ENCODE results near the gene MARCHF10. TPM values are rescaled to one million over a fixed set of nuclear protein-coding genes. Genes with fewer than 3 reads are reported as not detected.

MARCHF10 gene
- polyA plus RNA-seq, 1 donor from 2014 or later: 0.27 TPM

- Histone ChIP-seq H3K4me2 (ENCODE audit: low read length) (no peak overlapping the region), H3K9ac (ENCODE audit: low read length) (no peak overlapping the region), H3K4me3 (ENCODE audit: low read length) (no peak overlapping the region)
Observed at GRCh38 chr17:62825182-62825581, 17.1 kb upstream of the MARCHF10 start.

GRCh38 chr17:62824290-62825131 lies 16.4 kb upstream of the MARCHF10 start:
- Histone ChIP-seq H3K9ac (ENCODE audit: low read length) (no peak overlapping the region), H3K4me3 (ENCODE audit: low read length) (no peak overlapping the region), H3K9me2 (ENCODE audit: insufficient read depth, low read length) (no peaks in the 10 kb centered on the region), H3F3A (ENCODE audit: insufficient read depth, low read length, poor library complexity, severe bottlenecking) (peaks cover 7% of the 10 kb centered on the region), H3K27ac (ENCODE audit: low read length) (no peak overlapping the region), H3K9me3 (ENCODE audit: low read length) (no peaks in the 10 kb centered on the region), H3K79me2 (replicated peaks; ENCODE audit: insufficient read depth, low read length) (no peaks in the 10 kb centered on the region), H2AFZ (ENCODE audit: low read depth, low read length) (no peak overlapping the region), H4K20me1 (ENCODE audit: insufficient read depth) (no peaks in the 10 kb centered on the region), H3K4me2 (ENCODE audit: low read length) (no peak overlapping the region), H3K27me3 (ENCODE audit: insufficient read depth, low read depth, low read length) (no peaks in the 10 kb centered on the region), H3K36me3 (ENCODE audit: insufficient read depth, low read length) (no peaks in the 10 kb centered on the region)
- TF ChIP-seq POLR2AphosphoS5 (IDR thresholded peaks at IDR 0.05) (no peak), EP300 (conservative IDR thresholded peaks at IDR 0.05; ENCODE audit: poor library complexity, severe bottlenecking) (no peak), SMC3 (conservative IDR thresholded peaks at IDR 0.05; ENCODE audit: poor library complexity) (no peak), RAD21 (conservative IDR thresholded peaks at IDR 0.05) (no peak), EZH2 (IDR thresholded peaks at IDR 0.05; ENCODE audit: borderline replicate concordance, insufficient read depth, low read length, poor library complexity, severe bottlenecking) (no peak), MXI1 (conservative IDR thresholded peaks at IDR 0.05; ENCODE audit: poor library complexity, severe bottlenecking) (no peak), TAF1 (IDR thresholded peaks at IDR 0.05; ENCODE audit: low read depth) (no peak)
- TF ChIP-seq, protein P1, sequence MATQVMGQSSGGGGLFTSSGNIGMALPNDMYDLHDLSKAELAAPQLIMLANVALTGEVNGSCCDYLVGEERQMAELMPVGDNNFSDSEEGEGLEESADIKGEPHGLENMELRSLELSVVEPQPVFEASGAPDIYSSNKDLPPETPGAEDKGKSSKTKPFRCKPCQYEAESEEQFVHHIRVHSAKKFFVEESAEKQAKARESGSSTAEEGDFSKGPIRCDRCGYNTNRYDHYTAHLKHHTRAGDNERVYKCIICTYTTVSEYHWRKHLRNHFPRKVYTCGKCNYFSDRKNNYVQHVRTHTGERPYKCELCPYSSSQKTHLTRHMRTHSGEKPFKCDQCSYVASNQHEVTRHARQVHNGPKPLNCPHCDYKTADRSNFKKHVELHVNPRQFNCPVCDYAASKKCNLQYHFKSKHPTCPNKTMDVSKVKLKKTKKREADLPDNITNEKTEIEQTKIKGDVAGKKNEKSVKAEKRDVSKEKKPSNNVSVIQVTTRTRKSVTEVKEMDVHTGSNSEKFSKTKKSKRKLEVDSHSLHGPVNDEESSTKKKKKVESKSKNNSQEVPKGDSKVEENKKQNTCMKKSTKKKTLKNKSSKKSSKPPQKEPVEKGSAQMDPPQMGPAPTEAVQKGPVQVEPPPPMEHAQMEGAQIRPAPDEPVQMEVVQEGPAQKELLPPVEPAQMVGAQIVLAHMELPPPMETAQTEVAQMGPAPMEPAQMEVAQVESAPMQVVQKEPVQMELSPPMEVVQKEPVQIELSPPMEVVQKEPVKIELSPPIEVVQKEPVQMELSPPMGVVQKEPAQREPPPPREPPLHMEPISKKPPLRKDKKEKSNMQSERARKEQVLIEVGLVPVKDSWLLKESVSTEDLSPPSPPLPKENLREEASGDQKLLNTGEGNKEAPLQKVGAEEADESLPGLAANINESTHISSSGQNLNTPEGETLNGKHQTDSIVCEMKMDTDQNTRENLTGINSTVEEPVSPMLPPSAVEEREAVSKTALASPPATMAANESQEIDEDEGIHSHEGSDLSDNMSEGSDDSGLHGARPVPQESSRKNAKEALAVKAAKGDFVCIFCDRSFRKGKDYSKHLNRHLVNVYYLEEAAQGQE (IDR thresholded peaks at IDR 0.05; ENCODE audit: borderline replicate concordance): no peak
- TF ChIP-seq, protein P2, sequence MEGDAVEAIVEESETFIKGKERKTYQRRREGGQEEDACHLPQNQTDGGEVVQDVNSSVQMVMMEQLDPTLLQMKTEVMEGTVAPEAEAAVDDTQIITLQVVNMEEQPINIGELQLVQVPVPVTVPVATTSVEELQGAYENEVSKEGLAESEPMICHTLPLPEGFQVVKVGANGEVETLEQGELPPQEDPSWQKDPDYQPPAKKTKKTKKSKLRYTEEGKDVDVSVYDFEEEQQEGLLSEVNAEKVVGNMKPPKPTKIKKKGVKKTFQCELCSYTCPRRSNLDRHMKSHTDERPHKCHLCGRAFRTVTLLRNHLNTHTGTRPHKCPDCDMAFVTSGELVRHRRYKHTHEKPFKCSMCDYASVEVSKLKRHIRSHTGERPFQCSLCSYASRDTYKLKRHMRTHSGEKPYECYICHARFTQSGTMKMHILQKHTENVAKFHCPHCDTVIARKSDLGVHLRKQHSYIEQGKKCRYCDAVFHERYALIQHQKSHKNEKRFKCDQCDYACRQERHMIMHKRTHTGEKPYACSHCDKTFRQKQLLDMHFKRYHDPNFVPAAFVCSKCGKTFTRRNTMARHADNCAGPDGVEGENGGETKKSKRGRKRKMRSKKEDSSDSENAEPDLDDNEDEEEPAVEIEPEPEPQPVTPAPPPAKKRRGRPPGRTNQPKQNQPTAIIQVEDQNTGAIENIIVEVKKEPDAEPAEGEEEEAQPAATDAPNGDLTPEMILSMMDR (IDR thresholded peaks at IDR 0.05; ENCODE audit: poor library complexity, severe bottlenecking): no peak

More at GRCh38 chr17:62825182-62825581, 17.1 kb upstream of the MARCHF10 start:
- no peak for TF ChIP-seq POLR2AphosphoS5 (IDR thresholded peaks at IDR 0.05)
- TF ChIP-seq, protein P2 (IDR thresholded peaks at IDR 0.05; ENCODE audit: poor library complexity, severe bottlenecking): no peak
- TF ChIP-seq EZH2 (IDR thresholded peaks at IDR 0.05; ENCODE audit: borderline replicate concordance, insufficient read depth, low read length, poor library complexity, severe bottlenecking): no peak
- no peak for TF ChIP-seq EP300 (conservative IDR thresholded peaks at IDR 0.05; ENCODE audit: poor library complexity, severe bottlenecking)
- no peak for TF ChIP-seq SMC3 (conservative IDR thresholded peaks at IDR 0.05; ENCODE audit: poor library complexity)
- no peak for TF ChIP-seq TAF1 (IDR thresholded peaks at IDR 0.05; ENCODE audit: low read depth)
- TF ChIP-seq RAD21 (conservative IDR thresholded peaks at IDR 0.05): no peak
- TF ChIP-seq MXI1 (conservative IDR thresholded peaks at IDR 0.05; ENCODE audit: poor library complexity, severe bottlenecking): no peak
- TF ChIP-seq, protein P1 (IDR thresholded peaks at IDR 0.05; ENCODE audit: borderline replicate concordance): no peak
- H3K9me3 ChIP-seq (ENCODE audit: low read length): no peaks in the 10 kb centered on the region
- no peaks in the 10 kb centered on the region for H3K9me2 ChIP-seq (ENCODE audit: insufficient read depth, low read length)
- H3K36me3 ChIP-seq (ENCODE audit: insufficient read depth, low read length): no peaks in the 10 kb centered on the region
- H2AFZ ChIP-seq (ENCODE audit: low read depth, low read length): no peak overlapping the region
- no peaks in the 10 kb centered on the region for H4K20me1 ChIP-seq (ENCODE audit: insufficient read depth)
- H3K27ac ChIP-seq (ENCODE audit: low read length): no peak overlapping the region
- no peaks in the 10 kb centered on the region for H3K79me2 ChIP-seq (replicated peaks; ENCODE audit: insufficient read depth, low read length)
- no peaks in the 10 kb centered on the region for H3K27me3 ChIP-seq (ENCODE audit: insufficient read depth, low read depth, low read length)
- H3F3A ChIP-seq (ENCODE audit: insufficient read depth, low read length, poor library complexity, severe bottlenecking): peaks cover 7% of the 10 kb centered on the region

Data from neural cell (in vitro differentiated cells).